WTC11 (cell line): ENCODE results near the gene NOC2L. TPM values are rescaled to one million over a fixed set of nuclear protein-coding genes. Genes with fewer than 3 reads are reported as not detected.

Experiments used
- ATAC-seq: fragments of 200-7000 bp; cut with Tn5 transposase; 2 replicates; pipeline ENCODE4 v1.10.0; 2021; ENCODE audit warnings: mild to moderate bottlenecking, moderate library complexity
- CTCF ChIA-PET: fragments of 300-600 bp; sonication (Branson Sonifier 250); formaldehyde crosslinking; loops from one replicate; lab custom pipeline; 2021; ENCODE audit warnings: antibody characterized with exemption; lab: Charles Lee
- POLR2A ChIA-PET: fragments of 350-600 bp; sonication (Branson Sonifier 250); formaldehyde crosslinking; loops from one replicate; lab custom pipeline; 2021; ENCODE audit warnings: antibody characterized with exemption; lab: Charles Lee
- DNase-seq: peaks from one replicate; pipeline ENCODE4 v3.0.0; 2021; ENCODE audit warnings: low spot score
- H3K27ac Mint-ChIP-seq: 2 replicates; pipeline ENCODE4 v1.8.0; 2021; ENCODE audit warnings: mixed read lengths
- H3K27me3 Mint-ChIP-seq: 2 replicates; pipeline ENCODE4 v1.8.0; 2021; ENCODE audit warnings: low read depth, mild to moderate bottlenecking, moderate library complexity, mixed read lengths
- H3K36me3 Mint-ChIP-seq: 2 replicates; pipeline ENCODE4 v1.8.0; 2021; ENCODE audit warnings: mixed read lengths
- H3K4me1 Mint-ChIP-seq: 2 replicates; pipeline ENCODE4 v1.8.0; 2022; ENCODE audit warnings: mixed read lengths
- H3K4me3 Mint-ChIP-seq: 2 replicates; pipeline ENCODE4 v1.8.0; 2021; ENCODE audit warnings: mild to moderate bottlenecking, moderate library complexity, mixed read lengths
- H3K9me3 Mint-ChIP-seq: 2 replicates; pipeline ENCODE4 v1.8.0; 2021; ENCODE audit warnings: mixed read lengths
- ATF1 ChIP-seq: sonication (generic); formaldehyde crosslinking; IDR thresholded peaks from 2 replicates; pipeline ENCODE4 v1.8.1; 2023; ENCODE audit warnings: mild to moderate bottlenecking, moderate library complexity, missing genetic modification reagents
- CREM ChIP-seq: sonication (generic); formaldehyde crosslinking; IDR thresholded peaks from 2 replicates; pipeline ENCODE4 v1.8.1; 2022; ENCODE audit warnings: mild to moderate bottlenecking, missing genetic modification reagents, moderate library complexity
- ELF4 ChIP-seq: sonication (generic); formaldehyde crosslinking; IDR thresholded peaks from 2 replicates; pipeline ENCODE4 v1.8.1; 2022; ENCODE audit warnings: low read depth, mild to moderate bottlenecking, moderate library complexity, missing genetic modification reagents
- ESRRA ChIP-seq: sonication (generic); formaldehyde crosslinking; IDR thresholded peaks from 2 replicates; pipeline ENCODE4 v1.8.1; 2022; ENCODE audit warnings: mild to moderate bottlenecking, missing genetic modification reagents, borderline replicate concordance
- GRHL2 ChIP-seq: fragments of 250-450 bp; sonication (Bioruptor Pico); IDR thresholded peaks from 2 replicates; pipeline ENCODE4 v1.8.0; 2022; ENCODE audit warnings: mild to moderate bottlenecking, moderate library complexity; ENCODE audit not compliant: insufficient replicate concordance, severe bottlenecking
- JUN ChIP-seq: sonication (generic); formaldehyde crosslinking; IDR thresholded peaks from 2 replicates; pipeline ENCODE4 v1.8.0; 2023; ENCODE audit warnings: mild to moderate bottlenecking, missing genetic modification reagents
- MLX ChIP-seq: sonication (generic); formaldehyde crosslinking; IDR thresholded peaks from 2 replicates; pipeline ENCODE4 v1.8.1; 2023; ENCODE audit warnings: mild to moderate bottlenecking, missing genetic modification reagents, moderate library complexity
- NFATC4 ChIP-seq: fragments of 250-450 bp; sonication (Bioruptor Pico); IDR thresholded peaks from 2 replicates; pipeline ENCODE4 v1.9.0; 2021; ENCODE audit warnings: mild to moderate bottlenecking
- NFYB ChIP-seq: sonication (generic); formaldehyde crosslinking; conservative IDR thresholded peaks from 2 replicates; pipeline ENCODE4 v1.8.0; 2022; ENCODE audit warnings: low read depth, missing genetic modification reagents
- NR3C1 ChIP-seq: sonication (generic); formaldehyde crosslinking; conservative IDR thresholded peaks from 2 replicates; pipeline ENCODE4 v1.8.1; 2023; ENCODE audit warnings: low read depth, mild to moderate bottlenecking, missing genetic modification reagents
- SMAD4 ChIP-seq: sonication (generic); formaldehyde crosslinking; IDR thresholded peaks from 2 replicates; pipeline ENCODE4 v1.8.0; 2022; ENCODE audit warnings: mild to moderate bottlenecking, missing genetic modification reagents
- SOX15 ChIP-seq: fragments of 250-450 bp; sonication (Bioruptor Pico); IDR thresholded peaks from 2 replicates; pipeline ENCODE4 v1.9.0; 2021; ENCODE audit warnings: mild to moderate bottlenecking
- ZNF219 ChIP-seq: sonication (generic); formaldehyde crosslinking; IDR thresholded peaks from 2 replicates; pipeline ENCODE4 v1.8.0; 2023; ENCODE audit warnings: missing genetic modification reagents, mild to moderate bottlenecking, borderline replicate concordance
- ZNF423 ChIP-seq: fragments of 250-450 bp; sonication (Bioruptor Pico); IDR thresholded peaks from 2 replicates; pipeline ENCODE4 v2.1.2; 2022; ENCODE audit warnings: mild to moderate bottlenecking, moderate library complexity
- ZNF425 ChIP-seq: fragments of 250-450 bp; sonication (Bioruptor Pico); conservative IDR thresholded peaks from 2 replicates; pipeline ENCODE4 v1.9.0; 2021; ENCODE audit warnings: mild to moderate bottlenecking
- total RNA-seq: library from RNA; stranded (reverse); gene quantifications from 3 replicates; pipeline ENCODE4 v1.2.3, GENCODE V29; 2021
- TF ChIP-seq, protein P1 (sequence below): sonication (generic); formaldehyde crosslinking; conservative IDR thresholded peaks from 2 replicates; pipeline ENCODE4 v1.8.1; 2022; ENCODE audit warnings: mild to moderate bottlenecking, missing genetic modification reagents
- TF ChIP-seq, protein P2 (sequence below): fragments of 250-450 bp; sonication (Bioruptor Pico); IDR thresholded peaks from 2 replicates; pipeline ENCODE4 v1.9.0; 2021; ENCODE audit warnings: mild to moderate bottlenecking, borderline replicate concordance
- TF ChIP-seq, protein P3 (sequence below): sonication (generic); formaldehyde crosslinking; IDR thresholded peaks from 2 replicates; pipeline ENCODE4 v1.8.1; 2022; ENCODE audit warnings: low read depth, missing genetic modification reagents, borderline replicate concordance

NOC2L gene
- total RNA-seq, 1 experiment from 2014 or later: 182 TPM

GRCh38 chr1:1003618-1004419 lies 44.8 kb upstream of the NOC2L start:
- POLR2A ChIA-PET: interaction anchor here (0.6 to 1.0 kb wide), 2 partner anchors 10 to 790 kb away, joined by 3 read pairs; partner anchors contain the start of gene ISG15
- Mint-ChIP-seq H3K4me3 (no peak overlapping the region), H3K36me3 (no peaks in the 10 kb centered on the region), H3K27ac (no peak overlapping the region), H3K4me1 (peaks cover 14% of the 10 kb centered on the region), H3K9me3 (no peaks in the 10 kb centered on the region), H3K27me3 (peaks cover 75% of the 10 kb centered on the region)
- ATAC-seq: no peak
- CTCF ChIA-PET: interaction anchor here (0.5 to 3.2 kb wide), 7 partner anchors 10 to 243 kb away, joined by 3 to 36 read pairs (median 4); partner anchors contain the start of gene ISG15
- TF ChIP-seq NFATC4 (no peak), GRHL2 (CRISPR knock-in tag) (no peak), ATF1 (CRISPR knock-in tag) (no peak), ZNF423 (CRISPR knock-in tag) (no peak), ESRRA (CRISPR knock-in tag) (no peak), ZNF219 (CRISPR knock-in tag) (no peak), MLX (CRISPR knock-in tag) (no peak), JUN (CRISPR knock-in tag) (no peak), SMAD4 (no peak), NR3C1 (CRISPR knock-in tag) (no peak), CREM (no peak), NFYB (CRISPR knock-in tag) (no peak), ZNF425 (no peak), ELF4 (CRISPR knock-in tag) (no peak), SOX15 (CRISPR knock-in tag) (no peak)
- TF ChIP-seq, protein P1, sequence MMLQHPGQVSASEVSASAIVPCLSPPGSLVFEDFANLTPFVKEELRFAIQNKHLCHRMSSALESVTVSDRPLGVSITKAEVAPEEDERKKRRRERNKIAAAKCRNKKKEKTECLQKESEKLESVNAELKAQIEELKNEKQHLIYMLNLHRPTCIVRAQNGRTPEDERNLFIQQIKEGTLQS (CRISPR knock-in tag): no peak
- TF ChIP-seq, protein P2, sequence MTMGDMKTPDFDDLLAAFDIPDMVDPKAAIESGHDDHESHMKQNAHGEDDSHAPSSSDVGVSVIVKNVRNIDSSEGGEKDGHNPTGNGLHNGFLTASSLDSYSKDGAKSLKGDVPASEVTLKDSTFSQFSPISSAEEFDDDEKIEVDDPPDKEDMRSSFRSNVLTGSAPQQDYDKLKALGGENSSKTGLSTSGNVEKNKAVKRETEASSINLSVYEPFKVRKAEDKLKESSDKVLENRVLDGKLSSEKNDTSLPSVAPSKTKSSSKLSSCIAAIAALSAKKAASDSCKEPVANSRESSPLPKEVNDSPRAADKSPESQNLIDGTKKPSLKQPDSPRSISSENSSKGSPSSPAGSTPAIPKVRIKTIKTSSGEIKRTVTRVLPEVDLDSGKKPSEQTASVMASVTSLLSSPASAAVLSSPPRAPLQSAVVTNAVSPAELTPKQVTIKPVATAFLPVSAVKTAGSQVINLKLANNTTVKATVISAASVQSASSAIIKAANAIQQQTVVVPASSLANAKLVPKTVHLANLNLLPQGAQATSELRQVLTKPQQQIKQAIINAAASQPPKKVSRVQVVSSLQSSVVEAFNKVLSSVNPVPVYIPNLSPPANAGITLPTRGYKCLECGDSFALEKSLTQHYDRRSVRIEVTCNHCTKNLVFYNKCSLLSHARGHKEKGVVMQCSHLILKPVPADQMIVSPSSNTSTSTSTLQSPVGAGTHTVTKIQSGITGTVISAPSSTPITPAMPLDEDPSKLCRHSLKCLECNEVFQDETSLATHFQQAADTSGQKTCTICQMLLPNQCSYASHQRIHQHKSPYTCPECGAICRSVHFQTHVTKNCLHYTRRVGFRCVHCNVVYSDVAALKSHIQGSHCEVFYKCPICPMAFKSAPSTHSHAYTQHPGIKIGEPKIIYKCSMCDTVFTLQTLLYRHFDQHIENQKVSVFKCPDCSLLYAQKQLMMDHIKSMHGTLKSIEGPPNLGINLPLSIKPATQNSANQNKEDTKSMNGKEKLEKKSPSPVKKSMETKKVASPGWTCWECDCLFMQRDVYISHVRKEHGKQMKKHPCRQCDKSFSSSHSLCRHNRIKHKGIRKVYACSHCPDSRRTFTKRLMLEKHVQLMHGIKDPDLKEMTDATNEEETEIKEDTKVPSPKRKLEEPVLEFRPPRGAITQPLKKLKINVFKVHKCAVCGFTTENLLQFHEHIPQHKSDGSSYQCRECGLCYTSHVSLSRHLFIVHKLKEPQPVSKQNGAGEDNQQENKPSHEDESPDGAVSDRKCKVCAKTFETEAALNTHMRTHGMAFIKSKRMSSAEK (CRISPR knock-in tag): no peak
- TF ChIP-seq, protein P3, sequence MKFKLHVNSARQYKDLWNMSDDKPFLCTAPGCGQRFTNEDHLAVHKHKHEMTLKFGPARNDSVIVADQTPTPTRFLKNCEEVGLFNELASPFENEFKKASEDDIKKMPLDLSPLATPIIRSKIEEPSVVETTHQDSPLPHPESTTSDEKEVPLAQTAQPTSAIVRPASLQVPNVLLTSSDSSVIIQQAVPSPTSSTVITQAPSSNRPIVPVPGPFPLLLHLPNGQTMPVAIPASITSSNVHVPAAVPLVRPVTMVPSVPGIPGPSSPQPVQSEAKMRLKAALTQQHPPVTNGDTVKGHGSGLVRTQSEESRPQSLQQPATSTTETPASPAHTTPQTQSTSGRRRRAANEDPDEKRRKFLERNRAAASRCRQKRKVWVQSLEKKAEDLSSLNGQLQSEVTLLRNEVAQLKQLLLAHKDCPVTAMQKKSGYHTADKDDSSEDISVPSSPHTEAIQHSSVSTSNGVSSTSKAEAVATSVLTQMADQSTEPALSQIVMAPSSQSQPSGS (CRISPR knock-in tag): no peak
- DNase-seq: no peak
